Naive B cell (primary cell): Measurements from ENCODE around the gene CREBBP. TPM values are rescaled to one million over a fixed set of nuclear protein-coding genes. Genes with fewer than 3 reads are reported as not detected.

Source experiments
- ATAC-seq, 2 donors: fragments of 150-1000 bp; cut with Tn5 transposase; 2 replicates each; pipeline ENCODE4 v1.10.0; 2021; ENCODE audit warnings: low read depth in 2 of 2, mild to moderate bottlenecking in 2 of 2, moderate library complexity in 2 of 2
- DNase-seq: peaks from one replicate; pipeline ENCODE4 v3.0.0; 2022
- H3K27ac Mint-ChIP-seq, 6 donors: one replicate each; pipeline ENCODE4 v1.8.0; 2020 to 2022; ENCODE audit warnings: mild to moderate bottlenecking in 6 of 6, mixed read lengths in 6 of 6, moderate library complexity in 5 of 6, inconsistent platforms in 2 of 6
- H3K27me3 Mint-ChIP-seq, 3 donors: one replicate each; pipeline ENCODE4 v1.8.0; 2021 to 2022; ENCODE audit warnings: mixed read lengths in 3 of 3, mild to moderate bottlenecking in 1 of 3
- H3K36me3 Mint-ChIP-seq, 2 donors: one replicate each; pipeline ENCODE4 v1.8.0; 2020 to 2022; ENCODE audit warnings: mixed read lengths in 2 of 2, inconsistent platforms in 1 of 2, mild to moderate bottlenecking in 1 of 2
- H3K4me1 Mint-ChIP-seq, 3 donors: one replicate each; pipeline ENCODE4 v1.8.0; 2020 to 2022; ENCODE audit warnings: mixed read lengths in 3 of 3, inconsistent platforms in 1 of 3, mild to moderate bottlenecking in 1 of 3, moderate library complexity in 1 of 3
- H3K4me3 Mint-ChIP-seq, 8 donors: one replicate each; pipeline ENCODE4 v1.8.0; 2020 to 2022; ENCODE audit warnings: mild to moderate bottlenecking in 8 of 8, mixed read lengths in 8 of 8, moderate library complexity in 8 of 8, inconsistent platforms in 2 of 8
- H3K9me3 Mint-ChIP-seq, 7 donors: one replicate each; pipeline ENCODE4 v1.8.0; 2020 to 2022; ENCODE audit warnings: mixed read lengths in 7 of 7, mild to moderate bottlenecking in 5 of 7, inconsistent platforms in 2 of 7, moderate library complexity in 1 of 7
- polyA plus RNA-seq, 6 donors: library from polyadenylated mRNA; unstranded; fragments of 300-500 nt; fragmentation: Illumina TruSeq; gene quantifications; one replicate each; pipeline ENCODE4 v1.2.3, GENCODE V29; 2021; ENCODE audit warnings: low read depth in 6 of 6

CREBBP gene
- polyA plus RNA-seq, 6 donors from 2014 or later: 2.6 to 23.5 (median 7.2) TPM

GRCh38 chr16:3769942-3770341, 110.6 kb downstream of the CREBBP start:
- H3K4me1 Mint-ChIP-seq: peaks cover 12 to 16% (median 15%) of the 10 kb centered on the region in 3 donors
- peak overlapping the region in 3 of 6 donors; percentile 26 to 51 (median 30) for H3K27ac Mint-ChIP-seq
- no peaks in the 10 kb centered on the region for H3K27me3 Mint-ChIP-seq
- no peaks in the 10 kb centered on the region for H3K9me3 Mint-ChIP-seq
- H3K36me3 Mint-ChIP-seq: peaks cover 17 to 22% of the 10 kb centered on the region in 2 donors
- no peak for DNase-seq
- ATAC-seq: no peak
- H3K4me3 Mint-ChIP-seq: no peak overlapping the region

GRCh38 chr16:3769013-3769412, 111.5 kb downstream of the CREBBP start:
- ATAC-seq (no peak), DNase-seq (no peak)
- H3K27me3 Mint-ChIP-seq: no peaks in the 10 kb centered on the region
- no peaks in the 10 kb centered on the region for H3K9me3 Mint-ChIP-seq
- H3K36me3 Mint-ChIP-seq: peaks cover 15 to 17% of the 10 kb centered on the region in 2 donors
- peak overlapping the region in 1 of 8 donors; percentile 42 for H3K4me3 Mint-ChIP-seq
- peaks cover 11 to 16% (median 12%) of the 10 kb centered on the region in 3 donors for H3K4me1 Mint-ChIP-seq
- H3K27ac Mint-ChIP-seq: no peak overlapping the region

DNA sequence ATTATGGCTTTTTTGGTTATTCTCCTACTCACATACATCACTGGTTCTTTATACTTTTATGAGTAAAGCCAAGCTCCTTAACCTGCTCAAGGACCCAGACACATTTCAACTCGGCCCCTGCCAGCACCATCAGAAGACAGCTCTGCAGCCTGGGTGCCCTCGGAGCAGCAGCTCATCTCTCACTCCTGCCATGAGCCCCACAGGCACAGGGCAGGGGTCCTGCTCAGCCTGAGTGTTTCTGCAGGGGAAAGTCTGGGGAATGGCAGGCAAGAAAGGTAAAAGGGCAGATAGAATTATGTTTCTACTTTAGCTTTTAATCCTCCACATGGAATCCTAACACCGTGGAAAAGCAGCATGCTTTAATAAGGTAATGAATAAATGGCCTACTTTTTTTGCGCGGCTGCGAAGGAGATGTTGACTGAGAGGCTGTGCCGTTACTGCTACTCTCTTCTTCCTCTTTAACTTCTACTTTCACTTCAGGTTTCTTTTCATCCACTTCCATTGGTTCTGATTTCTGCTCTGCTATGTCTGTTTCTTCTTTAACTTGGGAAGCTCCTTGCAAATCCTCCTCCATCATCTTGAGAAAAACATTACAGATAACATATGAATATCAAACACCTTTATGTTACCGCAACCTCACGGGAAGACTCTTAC, 113.1 kb downstream of the CREBBP start:
- no peaks in the 10 kb centered on the region for H3K9me3 Mint-ChIP-seq
- peak overlapping the region in 4 of 6 donors; percentile 58 to 94 (median 72) for H3K27ac Mint-ChIP-seq
- no peaks in the 10 kb centered on the region for H3K27me3 Mint-ChIP-seq

GRCh38 chr16:3766177-3766576, 114.3 kb downstream of the CREBBP start:
- Mint-ChIP-seq H3K4me1 (peaks cover 11 to 16% (median 12%) of the 10 kb centered on the region in 3 donors), H3K27ac (peak overlapping the region in 2 of 6 donors; percentile 33 to 82), H3K9me3 (no peaks in the 10 kb centered on the region), H3K36me3 (peaks cover 15 to 18% of the 10 kb centered on the region in 2 donors), H3K27me3 (no peaks in the 10 kb centered on the region), H3K4me3 (peak overlapping the region in 1 of 8 donors; percentile 25)
- no peak for DNase-seq
- ATAC-seq: no peak

More for the DNA sequence above, 113.1 kb downstream of the CREBBP start:
- Mint-ChIP-seq H3K4me1 (peaks cover 11 to 16% (median 12%) of the 10 kb centered on the region in 3 donors), H3K36me3 (peaks cover 10 to 15% of the 10 kb centered on the region in 2 donors), H3K4me3 (peak overlapping the region in 3 of 8 donors; percentile 2 to 35 (median 17))
- ATAC-seq (peak; percentile 64), DNase-seq (peak; percentile 9)

DNA sequence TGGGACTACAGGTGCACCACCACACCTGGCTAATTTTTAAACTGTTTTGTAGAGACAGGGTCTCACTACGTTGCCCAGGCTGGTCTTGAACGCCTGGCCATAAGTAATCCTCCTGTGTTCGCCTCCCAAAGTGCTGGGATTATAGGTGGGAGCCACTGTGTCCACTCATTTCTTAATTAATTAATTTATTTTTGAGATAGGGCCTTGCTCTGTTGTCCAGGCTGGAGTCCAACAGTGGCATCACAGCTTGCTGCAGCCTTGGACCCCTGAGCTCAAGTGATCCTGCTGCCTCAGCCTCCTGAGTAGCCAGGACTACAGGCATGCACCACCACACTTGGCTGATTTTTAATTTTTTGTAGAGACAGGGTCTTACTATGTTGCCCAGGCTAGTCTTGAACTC, 116.1 kb downstream of the CREBBP start:
- H3K36me3 Mint-ChIP-seq: peaks cover 7 to 18% of the 10 kb centered on the region in 2 donors
- H3K4me3 Mint-ChIP-seq: no peak overlapping the region
- ATAC-seq (no peak), DNase-seq (no peak)
- no peaks in the 10 kb centered on the region for H3K9me3 Mint-ChIP-seq
- no peaks in the 10 kb centered on the region for H3K27me3 Mint-ChIP-seq
- H3K27ac Mint-ChIP-seq: peak overlapping the region in 2 of 6 donors; percentile 76 to 82
- peaks cover 11 to 16% (median 12%) of the 10 kb centered on the region in 3 donors for H3K4me1 Mint-ChIP-seq

DNA sequence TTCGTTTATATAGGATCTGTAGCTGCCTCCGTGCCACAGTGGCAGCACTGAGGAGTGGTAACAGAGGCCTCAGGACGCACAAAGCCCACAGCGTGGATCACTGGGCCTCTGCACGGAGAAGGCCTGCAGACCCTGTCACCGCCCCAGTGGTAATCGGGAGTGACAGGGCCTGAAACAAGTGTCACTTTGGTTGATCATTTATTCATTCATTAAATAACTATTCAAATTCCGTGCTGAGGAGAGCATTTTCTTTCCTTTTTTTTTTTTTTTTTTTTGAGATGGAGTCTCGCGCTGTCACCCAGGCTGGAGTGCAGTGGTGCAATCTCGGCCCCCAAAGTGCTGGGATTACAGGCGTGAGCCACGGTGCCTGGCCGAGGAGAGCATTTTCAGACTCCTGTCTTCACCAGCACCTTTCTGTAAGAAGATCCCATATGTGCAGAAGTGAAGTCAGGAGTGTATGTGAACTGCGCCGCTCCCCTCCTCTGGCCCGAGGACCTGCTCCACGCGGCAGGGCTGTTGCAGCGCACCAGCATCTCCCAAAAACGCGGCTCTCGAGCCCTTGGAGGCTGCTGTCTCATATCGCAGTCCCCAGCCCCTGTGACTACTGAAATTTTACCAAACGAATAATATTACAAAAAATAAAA, 118.3 kb downstream of the CREBBP start:
- no peak for DNase-seq
- Mint-ChIP-seq H3K4me1 (peaks cover 5 to 9% (median 5%) of the 10 kb centered on the region in 3 donors), H3K27ac (peak overlapping the region in 1 of 6 donors; percentile 72), H3K4me3 (no peak overlapping the region), H3K27me3 (no peaks in the 10 kb centered on the region), H3K9me3 (no peaks in the 10 kb centered on the region), H3K36me3 (peaks cover 2 to 24% of the 10 kb centered on the region in 2 donors)
- no peak for ATAC-seq

GRCh38 chr16:3761375-3762106, 119.0 kb downstream of the CREBBP start:
- H3K4me3 Mint-ChIP-seq: no peak overlapping the region
- no peaks in the 10 kb centered on the region for H3K9me3 Mint-ChIP-seq
- DNase-seq (no peak), ATAC-seq (no peak)
- peaks cover 0 to 23% of the 10 kb centered on the region in 2 donors for H3K36me3 Mint-ChIP-seq
- peaks cover 0 to 2% (median 0%) of the 10 kb centered on the region in 3 donors for H3K4me1 Mint-ChIP-seq
- peak overlapping the region in 1 of 6 donors; percentile 26 for H3K27ac Mint-ChIP-seq
- H3K27me3 Mint-ChIP-seq: no peaks in the 10 kb centered on the region

DNA sequence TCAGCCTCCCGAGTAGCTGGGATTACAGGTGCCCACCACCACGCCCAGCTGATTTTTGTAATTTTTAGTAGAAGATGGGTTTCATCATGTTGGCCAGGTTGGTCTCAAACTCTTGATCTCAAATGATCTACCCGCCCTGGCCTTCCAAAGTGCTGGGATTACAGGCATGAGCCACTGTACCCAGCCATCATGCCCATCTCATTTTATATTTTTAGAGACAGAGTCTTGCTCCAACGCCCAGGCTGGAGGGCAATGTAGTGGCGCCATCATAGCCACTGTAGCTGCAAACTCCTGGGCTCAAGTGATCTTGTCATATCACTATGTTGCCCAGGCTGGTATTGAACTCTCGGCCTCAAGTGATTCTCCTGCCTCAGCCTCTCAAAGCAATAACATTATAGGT, 120.0 kb downstream of the CREBBP start:
- Mint-ChIP-seq H3K36me3 (peaks cover 0 to 29% of the 10 kb centered on the region in 2 donors), H3K4me3 (no peak overlapping the region), H3K27ac (no peak overlapping the region)

GRCh38 chr16:3759736-3760135, 120.8 kb downstream of the CREBBP start:
- ATAC-seq (no peak), DNase-seq (no peak)
- Mint-ChIP-seq H3K36me3 (peaks cover 0 to 34% of the 10 kb centered on the region in 2 donors), H3K27ac (no peak overlapping the region), H3K9me3 (no peaks in the 10 kb centered on the region), H3K4me3 (no peak overlapping the region), H3K27me3 (no peaks in the 10 kb centered on the region), H3K4me1 (no peaks in the 10 kb centered on the region)

More for the DNA sequence above, 120.0 kb downstream of the CREBBP start:
- Mint-ChIP-seq H3K27me3 (no peaks in the 10 kb centered on the region), H3K4me1 (no peaks in the 10 kb centered on the region), H3K9me3 (no peaks in the 10 kb centered on the region)
- no peak for ATAC-seq
- no peak for DNase-seq

DNA sequence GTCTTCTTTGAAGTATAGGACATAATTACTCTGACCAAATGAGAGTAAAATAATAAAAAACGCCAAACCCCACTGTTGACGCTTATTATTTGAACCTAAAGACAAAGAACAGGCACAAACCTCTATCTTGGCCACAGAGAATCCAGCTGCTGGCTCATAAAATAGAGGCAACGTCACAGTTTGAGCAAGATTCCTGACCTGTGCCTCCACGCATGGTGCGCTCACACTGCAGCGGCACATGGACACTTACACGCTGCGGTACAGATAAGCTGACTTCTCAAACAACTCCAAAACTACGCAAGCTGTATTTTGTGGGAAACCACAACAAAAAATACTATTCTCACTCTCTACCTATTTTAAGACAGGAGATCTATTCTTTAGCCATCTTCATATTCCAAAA, 124.4 kb downstream of the CREBBP start:
- no peak overlapping the region for H3K27ac Mint-ChIP-seq
- no peak for ATAC-seq
- no peaks in the 10 kb centered on the region for H3K27me3 Mint-ChIP-seq
- DNase-seq: no peak
- H3K4me3 Mint-ChIP-seq: no peak overlapping the region
- H3K4me1 Mint-ChIP-seq: peaks cover 6 to 13% (median 7%) of the 10 kb centered on the region in 3 donors
- H3K36me3 Mint-ChIP-seq: peaks cover 16 to 32% of the 10 kb centered on the region in 2 donors
- H3K9me3 Mint-ChIP-seq: no peaks in the 10 kb centered on the region

GRCh38 chr16:3755249-3755648, 125.3 kb downstream of the CREBBP start:
- H3K9me3 Mint-ChIP-seq: no peaks in the 10 kb centered on the region
- H3K4me1 Mint-ChIP-seq: peaks cover 7 to 17% (median 9%) of the 10 kb centered on the region in 3 donors
- H3K27me3 Mint-ChIP-seq: no peaks in the 10 kb centered on the region
- no peak overlapping the region for H3K27ac Mint-ChIP-seq
- no peak for DNase-seq
- no peak for ATAC-seq
- peaks cover 19 to 36% of the 10 kb centered on the region in 2 donors for H3K36me3 Mint-ChIP-seq
- H3K4me3 Mint-ChIP-seq: no peak overlapping the region

DNA sequence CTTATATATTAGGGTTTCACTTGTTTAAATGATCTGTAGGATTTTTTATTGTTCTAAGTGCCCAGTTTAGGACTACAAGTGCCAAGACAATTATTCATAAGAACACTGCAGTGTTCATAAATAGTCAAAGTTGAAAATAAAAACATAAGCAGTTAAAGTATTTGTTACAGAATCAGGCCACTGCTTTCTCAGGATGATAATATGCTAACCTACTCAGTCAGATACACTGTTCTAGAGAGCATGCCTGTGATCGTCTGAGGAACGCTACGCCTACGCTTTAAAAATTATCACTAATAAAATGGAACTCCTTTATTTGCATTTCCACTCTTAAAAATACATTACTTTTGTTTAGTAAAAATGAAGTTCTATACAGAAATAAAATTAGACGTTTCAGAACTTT, 125.7 kb downstream of the CREBBP start:
- H3K4me3 Mint-ChIP-seq: no peak overlapping the region
- H3K4me1 Mint-ChIP-seq: peaks cover 7 to 19% (median 14%) of the 10 kb centered on the region in 3 donors
- ATAC-seq (no peak), DNase-seq (no peak)
- no peaks in the 10 kb centered on the region for H3K27me3 Mint-ChIP-seq
- H3K9me3 Mint-ChIP-seq: no peaks in the 10 kb centered on the region
- no peak overlapping the region for H3K27ac Mint-ChIP-seq
- H3K36me3 Mint-ChIP-seq: peaks cover 23 to 39% of the 10 kb centered on the region in 2 donors

- Mint-ChIP-seq H3K9me3 (no peaks in the 10 kb centered on the region), H3K27me3 (no peaks in the 10 kb centered on the region), H3K27ac (peak overlapping the region in 3 of 6 donors; percentile 34 to 62 (median 54)), H3K36me3 (peaks cover 23 to 39% of the 10 kb centered on the region in 2 donors), H3K4me1 (peaks cover 7 to 19% (median 14%) of the 10 kb centered on the region in 3 donors), H3K4me3 (peak overlapping the region in 1 of 8 donors; percentile 53)
- no peak for ATAC-seq
- DNase-seq: no peak
Measured at GRCh38 chr16:3754081-3754703, 126.3 kb downstream of the CREBBP start.
